Pancreas (tissue), 10 donors: Measurements from ENCODE around the gene FLACC1. TPM values are rescaled to one million over a fixed set of nuclear protein-coding genes. Genes with fewer than 3 reads are reported as not detected.
"Not testable (repeated sequence)": the region's sequence is repeated elsewhere in the genome, so short reads cannot be mapped to it uniquely, and the experiment has no call there.

Source experiments
- ATAC-seq, 4 donors: fragments of 200-7000 bp; cut with Tn5 transposase; one replicate each; pipeline versions ENCODE4 v1.8.0 to v1.9.1; 2020; ENCODE audit warnings: mild to moderate bottlenecking in 4 of 4, moderate library complexity in 4 of 4
- DNase-seq, 6 donors: peaks; one replicate each; pipeline ENCODE4 v3.0.0-alpha.2; 2020
- FAIRE-seq: peaks from 2 replicates; lab custom pipeline; 2012; peaks lifted over from hg19 to GRCh38; lab: Jason Lieb, UNC
- H3K27ac ChIP-seq, 4 donors: fragments of 200-600 bp; sonication (generic); 1 replicate in 3 of 4; 2 replicates in 1 of 4; pipeline versions ENCODE4 v1.5.0 to v1.8.0; 2020
- H3K27me3 ChIP-seq, 4 donors: fragments of 200-600 bp; one replicate each; pipeline ENCODE4 v1.8.0; 2021
- H3K36me3 ChIP-seq, 3 donors: fragments of 200-600 bp; sonication (generic) in 1 of 3; one replicate each; pipeline versions ENCODE4 v1.5.0 to v1.8.0; 2020 to 2021
- H3K4me1 ChIP-seq, 3 donors: fragments of 200-600 bp; one replicate each; pipeline ENCODE4 v1.8.0; 2021
- H3K4me3 ChIP-seq, 4 donors: fragments of 200-600 bp; sonication (generic) in 2 of 4; one replicate each; pipeline versions ENCODE4 v1.5.0 to v1.8.0; 2020 to 2021
- H3K9me3 ChIP-seq, 4 donors: fragments of 200-600 bp; one replicate each; pipeline ENCODE4 v1.8.0; 2021
- WGBS, 2 donors: extraction: QIAGEN DNeasy Blood & Tissue Kit; methylation state at CpG; one replicate each; pipeline ENCODE4 v1.1.7; 2013; 5-methylcytosine and 5-hydroxymethylcytosine counted together
- intact Hi-C, 3 donors: fragments of 100-400 bp; cut with DNase I; formaldehyde crosslinking; loops; one replicate each; pipeline versions ENCODE4 v1.11.1 to v1.14.2; 2022
- polyA plus RNA-seq, 2 donors: library from polyadenylated mRNA; stranded (reverse); fragments of 200-250 nt; gene quantifications; one replicate each; pipeline ENCODE4 v1.2.3, GENCODE V29; 2013
- total RNA-seq, 6 donors: library from RNA; stranded (reverse); fragmentation: NEBNext Ultra II Directional in 4 of 6; extraction: Animal tissue kit (Norgen Biotek cat#: 25700) in 4 of 6; gene quantifications; one replicate each; pipeline versions ENCODE4 v1.2.1 to v1.2.4, GENCODE V29; 2021 to 2023
- TF ChIP-seq, protein P1 (sequence below), 4 donors: fragments of 200-600 bp; sonication (generic) in 3 of 4; IDR thresholded peaks; one replicate each; pipeline versions ENCODE4 v1.5.0 to v1.8.0; 2021; ENCODE audit warnings: antibody characterized with exemption in 4 of 4
- donor health status: healthy with polysubstance abuse.
- donor health status: DM: no; HTN: no; CAD: no; lungs with moderate emphysema.
- donor health status: DM: no; HTN: no; CAD: no.
- donor health status: control.
- donor health status: control.
- donor health status: Bipolar disorder and iron deficiency.
- donor health status: DM: yes; HTN: yes; CAD: no.
- donor health status: DM: no; HTN: no; CAD: no.
- donor health status: DM: no; HTN: no; CAD: no.
- donor health status: DM: yes; HTN: yes; CAD: no.

FLACC1 gene
- total and polyA plus RNA-seq, 8 donors, result 0.28 to 1.2 (median 0.53) TPM

DNA sequence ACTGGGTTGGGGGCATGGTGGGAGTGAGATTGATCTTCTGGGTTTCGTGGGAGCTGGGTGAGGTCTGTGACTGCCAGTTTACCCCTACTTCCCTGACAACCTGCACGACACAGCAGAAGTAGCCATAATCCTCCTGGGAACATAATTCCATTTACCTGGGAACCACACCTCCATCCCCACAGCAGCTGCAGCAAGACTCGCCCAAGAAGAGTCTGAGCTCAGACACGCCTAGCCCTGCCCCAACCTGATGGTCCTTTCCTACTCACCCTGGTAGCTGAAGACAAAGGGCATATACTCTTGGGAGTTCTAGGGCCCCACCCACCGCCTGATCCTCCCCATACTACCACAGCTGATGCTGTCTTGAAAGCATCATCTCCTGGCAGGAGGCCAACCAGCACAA, 43.8 kb downstream of the FLACC1 start:
- intact Hi-C loops, result no loop called here

DNA sequence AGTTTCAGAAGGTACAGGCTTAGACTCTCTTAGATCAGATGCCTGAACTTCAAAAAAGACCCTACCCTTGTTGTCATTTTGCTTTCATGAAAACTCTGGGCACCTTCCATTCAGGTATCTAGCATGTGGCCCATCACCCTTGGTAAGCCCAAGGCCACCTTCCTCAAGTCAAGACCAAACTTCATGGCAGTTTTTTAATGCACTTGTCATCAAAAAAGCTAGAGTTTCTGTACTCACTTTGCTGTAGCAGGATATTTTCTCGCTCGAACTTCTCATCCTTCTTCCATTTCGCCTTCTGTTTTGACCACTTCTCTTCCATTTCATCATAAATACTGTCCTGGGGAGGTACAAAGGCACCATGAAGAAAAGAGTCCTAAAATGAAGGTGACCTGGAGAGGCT, 48.2 kb downstream of the FLACC1 start:
- intact Hi-C loops, result no loop called here

More for the DNA sequence above, 43.8 kb downstream of the FLACC1 start:
- Histone ChIP-seq H3K9me3 (no peaks in the 10 kb centered on the region), H3K27ac (no peak overlapping the region), H3K36me3 (no peaks in the 10 kb centered on the region), H3K4me1 (no peaks in the 10 kb centered on the region), H3K4me3 (no peak overlapping the region), H3K27me3 (no peaks in the 10 kb centered on the region)
- no peak for FAIRE-seq
- TF ChIP-seq, protein P1, sequence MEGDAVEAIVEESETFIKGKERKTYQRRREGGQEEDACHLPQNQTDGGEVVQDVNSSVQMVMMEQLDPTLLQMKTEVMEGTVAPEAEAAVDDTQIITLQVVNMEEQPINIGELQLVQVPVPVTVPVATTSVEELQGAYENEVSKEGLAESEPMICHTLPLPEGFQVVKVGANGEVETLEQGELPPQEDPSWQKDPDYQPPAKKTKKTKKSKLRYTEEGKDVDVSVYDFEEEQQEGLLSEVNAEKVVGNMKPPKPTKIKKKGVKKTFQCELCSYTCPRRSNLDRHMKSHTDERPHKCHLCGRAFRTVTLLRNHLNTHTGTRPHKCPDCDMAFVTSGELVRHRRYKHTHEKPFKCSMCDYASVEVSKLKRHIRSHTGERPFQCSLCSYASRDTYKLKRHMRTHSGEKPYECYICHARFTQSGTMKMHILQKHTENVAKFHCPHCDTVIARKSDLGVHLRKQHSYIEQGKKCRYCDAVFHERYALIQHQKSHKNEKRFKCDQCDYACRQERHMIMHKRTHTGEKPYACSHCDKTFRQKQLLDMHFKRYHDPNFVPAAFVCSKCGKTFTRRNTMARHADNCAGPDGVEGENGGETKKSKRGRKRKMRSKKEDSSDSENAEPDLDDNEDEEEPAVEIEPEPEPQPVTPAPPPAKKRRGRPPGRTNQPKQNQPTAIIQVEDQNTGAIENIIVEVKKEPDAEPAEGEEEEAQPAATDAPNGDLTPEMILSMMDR (IDR thresholded peaks at IDR 0.05), result no peak
- DNase-seq, result no peak
- ATAC-seq, result no peak
- WGBS, 2 donors, result 79 to 88% methylated on average over 5 of the region's 5 CpGs

DNA sequence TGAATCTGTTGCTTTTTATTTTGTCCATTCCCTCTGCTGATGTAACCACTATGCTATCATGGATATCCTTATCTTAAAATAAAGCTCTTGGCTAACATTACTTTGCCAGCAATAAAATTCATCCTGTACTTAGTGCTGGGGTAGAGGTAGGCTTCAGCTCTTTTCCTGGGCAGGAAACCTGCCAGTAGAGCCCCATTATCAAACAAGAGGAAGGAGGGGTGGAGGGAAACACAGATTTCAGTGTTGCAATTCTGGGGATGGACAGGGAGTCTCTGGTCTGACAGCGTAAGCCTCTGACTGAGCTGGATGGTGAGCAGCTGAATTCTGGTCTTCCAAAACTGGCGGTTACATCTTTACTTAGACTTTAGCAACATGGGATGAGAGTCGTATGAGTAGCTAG, 49.3 kb downstream of the FLACC1 start:
- DNase-seq (no peak), ATAC-seq (no peak), FAIRE-seq (no peak)
- intact Hi-C loops, result no loop called here
- Histone ChIP-seq H3K4me3 (no peak overlapping the region), H3K27me3 (no peaks in the 10 kb centered on the region), H3K36me3 (no peaks in the 10 kb centered on the region), H3K4me1 (no peaks in the 10 kb centered on the region), H3K27ac (no peak overlapping the region), H3K9me3 (no peaks in the 10 kb centered on the region)
- TF ChIP-seq, protein P1 (IDR thresholded peaks at IDR 0.05), result no peak
- 93 to 95% methylated on average over 3 of the region's 3 CpGs for WGBS, 2 donors

More for the DNA sequence above, 48.2 kb downstream of the FLACC1 start:
- H3K27me3 ChIP-seq, result no peaks in the 10 kb centered on the region
- no peaks in the 10 kb centered on the region for H3K4me1 ChIP-seq
- FAIRE-seq (no peak), ATAC-seq (no peak), DNase-seq (no peak)
- no peak overlapping the region for H3K27ac ChIP-seq
- TF ChIP-seq, protein P1 (IDR thresholded peaks at IDR 0.05), result no peak
- WGBS, 2 donors, result 95% methylated on average over 3 of the region's 3 CpGs
- H3K36me3 ChIP-seq, result no peaks in the 10 kb centered on the region
- no peak overlapping the region for H3K4me3 ChIP-seq
- H3K9me3 ChIP-seq, result no peaks in the 10 kb centered on the region

DNA sequence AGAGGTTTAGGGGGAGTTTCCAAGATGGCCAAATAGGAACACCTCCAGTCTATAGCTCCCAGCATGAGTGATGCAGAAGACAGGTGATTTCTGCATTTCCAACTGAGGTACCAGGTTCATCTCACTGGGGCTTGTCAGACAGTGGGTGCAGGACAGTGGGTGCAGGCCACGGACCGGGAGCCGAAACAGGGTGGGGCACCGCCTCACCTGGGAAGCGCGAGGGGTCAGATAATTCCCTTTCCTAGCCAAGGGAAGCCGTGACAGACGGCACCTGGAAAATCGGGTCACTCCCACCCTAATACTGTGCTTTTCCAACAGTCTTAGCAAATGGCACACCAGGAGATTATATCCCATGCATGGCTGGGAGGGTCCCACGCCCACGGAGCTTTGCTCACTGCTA, 57.2 kb downstream of the FLACC1 start:
- H3K27me3 ChIP-seq, H3K27ac ChIP-seq, intact Hi-C loops, FAIRE-seq, H3K9me3 ChIP-seq, H3K4me1 ChIP-seq, DNase-seq, H3K4me3 ChIP-seq, H3K36me3 ChIP-seq, ATAC-seq: not testable (repeated sequence)
- WGBS, 2 donors, result 95 to 98% methylated on average over 11 of the region's 11 CpGs

DNA sequence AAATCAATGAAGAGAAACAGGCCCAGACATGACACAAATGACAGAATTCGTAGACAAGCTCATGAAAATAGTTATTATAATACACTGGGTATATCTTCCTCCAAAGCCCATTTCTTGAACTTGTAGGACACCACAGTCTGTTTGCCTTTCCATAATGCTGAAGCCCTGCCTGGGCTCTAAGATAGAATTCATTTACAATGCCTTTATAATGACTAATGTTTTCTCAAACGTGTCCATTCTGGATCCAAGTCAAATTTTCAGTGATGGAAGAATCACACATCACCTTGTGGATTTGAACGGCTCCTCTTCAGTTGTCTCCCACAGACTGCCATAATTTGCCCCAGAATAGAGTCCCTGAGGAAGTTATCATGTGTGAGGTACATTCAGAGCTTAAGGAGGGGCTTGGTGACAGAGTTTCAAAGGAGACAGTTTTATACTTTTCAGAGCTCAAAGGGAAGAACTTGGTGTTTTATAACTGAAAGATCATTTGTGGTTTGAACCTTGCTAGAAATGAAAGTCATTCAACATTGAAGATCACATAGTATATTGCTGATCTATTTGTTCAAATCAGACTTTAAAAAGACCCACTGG, 58.6 kb downstream of the FLACC1 start:
- no peaks in the 10 kb centered on the region for H3K27me3 ChIP-seq
- no peak overlapping the region for H3K4me3 ChIP-seq
- FAIRE-seq (no peak), ATAC-seq (no peak), DNase-seq (no peak)
- no peak overlapping the region for H3K27ac ChIP-seq
- TF ChIP-seq, protein P1 (IDR thresholded peaks at IDR 0.05), result no peak
- no peaks in the 10 kb centered on the region for H3K9me3 ChIP-seq
- H3K4me1 ChIP-seq, result no peaks in the 10 kb centered on the region
- 46 to 49% methylated on average over 3 of the region's 3 CpGs for WGBS, 2 donors
- intact Hi-C loops, result no loop called here
- no peaks in the 10 kb centered on the region for H3K36me3 ChIP-seq

DNA sequence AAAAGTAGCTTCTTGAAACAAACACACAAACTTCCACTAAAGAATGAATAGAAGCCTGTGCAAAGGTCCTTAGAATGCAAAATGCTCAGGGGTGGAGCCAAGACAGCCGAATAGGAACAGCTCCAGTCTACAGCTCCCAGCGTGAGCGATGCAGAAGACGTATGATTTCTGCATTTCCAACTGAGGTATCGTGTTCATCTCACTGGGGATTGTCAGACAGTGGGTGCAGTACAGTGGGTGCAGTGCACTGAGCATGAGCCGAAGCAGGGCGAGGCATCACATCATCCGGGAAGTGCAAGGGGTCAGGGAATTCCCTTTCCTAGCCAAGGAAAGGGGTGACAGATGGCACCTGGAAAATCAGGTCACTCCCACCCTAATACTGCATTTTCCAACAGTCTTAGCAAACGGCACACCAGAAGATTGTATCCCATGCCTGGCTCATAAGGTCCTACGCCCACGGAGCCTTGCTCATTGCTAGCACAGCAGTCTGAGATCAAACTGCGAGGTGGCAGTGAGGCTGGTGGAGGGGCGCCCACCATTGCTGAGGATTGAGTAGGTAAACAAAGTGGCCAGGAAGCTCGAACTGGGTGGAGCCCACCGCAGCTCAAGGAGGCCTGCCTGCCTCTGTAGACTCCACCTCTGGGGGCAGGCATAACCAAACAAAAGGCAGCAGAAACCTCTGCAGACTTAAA, 66.5 kb downstream of the FLACC1 start:
- H3K4me3 ChIP-seq, ATAC-seq, H3K27ac ChIP-seq, intact Hi-C loops, FAIRE-seq, H3K9me3 ChIP-seq, H3K4me1 ChIP-seq, H3K27me3 ChIP-seq, DNase-seq: not testable (repeated sequence)
- 90 to 94% methylated on average over 15 of the region's 15 CpGs for WGBS, 2 donors
- peaks cover 4 to 18% (median 9%) of the 10 kb centered on the region in 3 donors for H3K36me3 ChIP-seq
